ENCODE results near the gene TIA1. TPM values are rescaled to one million over a fixed set of nuclear protein-coding genes. Genes with fewer than 3 reads are reported as not detected.
A peak's percentile ranks its signal among the peaks of the same experiment; 100 is the strongest.
"Not testable (repeated sequence)": the region's sequence is repeated elsewhere in the genome, so short reads cannot be mapped to it uniquely, and the experiment has no call there.

TIA1 gene
- total RNA-seq, 2 experiments from 2014 or later, result 133 to 146 TPM

GRCh38 chr2:70247364-70248180 lies 856 bp downstream of the TIA1 start:
- Mint-ChIP-seq H3K9me3 (no peaks in the 10 kb centered on the region), H3K4me3 (peak overlapping the region; percentile 86), H3K36me3 (ENCODE audit: low read depth) (peaks cover 23% of the 10 kb centered on the region), H3K27me3 (no peaks in the 10 kb centered on the region), H3K4me1 (peaks cover 39% of the 10 kb centered on the region), H3K27ac (peak overlapping the region; percentile 96)
- CTCF ChIA-PET, result interaction anchor here (1.0 to 1.6 kb wide), 2 partner anchors 18 to 31 kb away, joined by 3 to 4 read pairs; no protein-coding TSS in a partner anchor
- no peak for DNase-seq
- POLR2A ChIA-PET, result interaction anchor here (1.2 to 1.4 kb wide), 2 partner anchors 54 to 57 kb away, joined by 3 read pairs; partner anchors contain the start of genes C2orf42 and FAM136A

GRCh38 chr2:70243806-70244584 lies 4.4 kb downstream of the TIA1 start:
- H3K27ac Mint-ChIP-seq, result no peak overlapping the region
- ChIA-PET CTCF (interaction anchor here (0.6 to 1.6 kb wide), 3 partner anchors 21 to 332 kb away, joined by 3 to 4 read pairs (median 3); no protein-coding TSS in a partner anchor), POLR2A (interaction anchor here (0.9 kb wide), 1 partner anchor 53 kb away, joined by 3 read pairs; the partner anchor contains the start of gene C2orf42)
- no peaks in the 10 kb centered on the region for H3K27me3 Mint-ChIP-seq
- no peak for DNase-seq
- H3K4me3 Mint-ChIP-seq, result no peak overlapping the region
- H3K9me3 Mint-ChIP-seq, result no peaks in the 10 kb centered on the region
- H3K36me3 Mint-ChIP-seq (ENCODE audit: low read depth), result peaks cover 39% of the 10 kb centered on the region
- H3K4me1 Mint-ChIP-seq, result peaks cover 49% of the 10 kb centered on the region

DNA sequence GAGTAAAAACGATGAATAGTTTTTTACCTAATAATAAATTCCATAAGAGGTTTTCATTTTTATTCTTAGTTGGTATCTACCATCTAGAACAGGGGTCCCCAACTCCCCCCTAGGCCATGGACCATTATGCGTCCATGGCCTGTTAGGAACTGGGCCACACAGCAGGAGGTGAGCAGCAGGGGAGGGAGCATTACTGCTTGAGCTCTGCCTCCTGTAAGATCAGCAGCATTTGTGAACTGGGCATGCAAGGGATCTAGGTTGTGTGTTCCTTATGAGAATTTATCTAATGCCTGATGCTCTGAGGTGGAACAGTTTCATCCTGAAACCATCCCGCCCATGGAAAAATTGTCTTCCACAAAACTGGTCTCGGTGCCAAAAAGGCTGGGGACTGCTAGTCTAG lies 5.9 kb downstream of the TIA1 start:
- no peak for DNase-seq
- H3K27me3 Mint-ChIP-seq, result no peaks in the 10 kb centered on the region
- ChIA-PET POLR2A (no interaction called here), CTCF (interaction anchor here (1.5 to 1.6 kb wide), 2 partner anchors 329 to 331 kb away, joined by 3 to 4 read pairs; no protein-coding TSS in a partner anchor)
- peaks cover 49% of the 10 kb centered on the region for H3K4me1 Mint-ChIP-seq
- peaks cover 42% of the 10 kb centered on the region for H3K36me3 Mint-ChIP-seq (ENCODE audit: low read depth)
- H3K27ac Mint-ChIP-seq, result peak overlapping the region; percentile 19
- no peaks in the 10 kb centered on the region for H3K9me3 Mint-ChIP-seq
- no peak overlapping the region for H3K4me3 Mint-ChIP-seq

- Mint-ChIP-seq H3K36me3 (ENCODE audit: low read depth) (peaks cover 39% of the 10 kb centered on the region), H3K4me3 (no peak overlapping the region), H3K27ac (peak overlapping the region; percentile 46), H3K9me3 (no peaks in the 10 kb centered on the region), H3K27me3 (no peaks in the 10 kb centered on the region), H3K4me1 (peaks cover 43% of the 10 kb centered on the region)
- no peak for DNase-seq
- ChIA-PET POLR2A (no interaction called here), CTCF (interaction anchor here (0.7 to 1.0 kb wide), 5 partner anchors 9 to 312 kb away, joined by 3 to 4 read pairs (median 3); partner anchors contain the start of gene PCYOX1)
Observed at GRCh38 chr2:70241340-70241739, 7.1 kb downstream of the TIA1 start.

GRCh38 chr2:70240599-70240998 lies 7.8 kb downstream of the TIA1 start:
- Mint-ChIP-seq H3K27me3 (no peaks in the 10 kb centered on the region), H3K9me3 (no peaks in the 10 kb centered on the region), H3K4me1 (peaks cover 37% of the 10 kb centered on the region), H3K4me3 (no peak overlapping the region), H3K36me3 (ENCODE audit: low read depth) (peaks cover 34% of the 10 kb centered on the region), H3K27ac (no peak overlapping the region)
- no peak for DNase-seq
- CTCF ChIA-PET, result interaction anchor here (1.0 to 1.6 kb wide), 3 partner anchors 9 to 326 kb away, joined by 3 to 4 read pairs (median 3); partner anchors contain the start of gene MXD1
- POLR2A ChIA-PET, result no interaction called here

DNA sequence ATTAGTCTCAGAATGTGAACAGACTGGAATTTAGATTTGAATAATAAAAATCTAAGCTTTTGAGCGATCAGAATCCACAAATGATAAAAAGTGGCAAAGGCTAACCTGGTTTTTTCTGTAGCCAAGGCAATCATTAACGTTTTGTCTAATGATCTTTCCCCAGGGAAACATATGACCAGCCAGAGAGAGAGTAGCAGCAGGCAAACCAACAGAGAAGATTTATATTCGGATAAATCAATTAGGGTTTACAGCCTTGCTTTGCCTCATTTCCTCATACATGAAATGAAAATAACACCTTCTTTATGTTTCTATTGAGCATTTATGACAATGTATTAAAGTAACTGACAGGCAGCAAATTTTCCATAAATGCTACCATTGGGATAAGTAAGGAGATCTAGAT lies 14.5 kb downstream of the TIA1 start:
- ChIA-PET CTCF (interaction anchor here (0.8 to 1.4 kb wide), 2 partner anchors 12 to 13 kb away, joined by 3 to 5 read pairs; no protein-coding TSS in a partner anchor), POLR2A (no interaction called here)
- Mint-ChIP-seq H3K4me3 (no peak overlapping the region), H3K4me1 (no peaks in the 10 kb centered on the region), H3K27me3 (no peaks in the 10 kb centered on the region), H3K27ac (no peak overlapping the region), H3K9me3 (no peaks in the 10 kb centered on the region), H3K36me3 (ENCODE audit: low read depth) (peaks cover 40% of the 10 kb centered on the region)
- DNase-seq, result no peak

GRCh38 chr2:70226781-70227180 lies 21.6 kb downstream of the TIA1 start:
- H3K9me3 Mint-ChIP-seq, result no peaks in the 10 kb centered on the region
- no peak overlapping the region for H3K4me3 Mint-ChIP-seq
- H3K27me3 Mint-ChIP-seq, result no peaks in the 10 kb centered on the region
- no peak for DNase-seq
- H3K27ac Mint-ChIP-seq, result no peak overlapping the region
- ChIA-PET POLR2A (no interaction called here), CTCF (interaction anchor here (1.1 to 1.8 kb wide), 4 partner anchors 10 to 315 kb away, joined by 3 to 4 read pairs (median 3); no protein-coding TSS in a partner anchor)
- H3K4me1 Mint-ChIP-seq, result peaks cover 9% of the 10 kb centered on the region
- H3K36me3 Mint-ChIP-seq (ENCODE audit: low read depth), result peaks cover 58% of the 10 kb centered on the region

- ChIA-PET POLR2A (interaction anchor here (0.6 kb wide), 1 partner anchor 70 kb away, joined by 3 read pairs; the partner anchor contains the start of gene SNRPG), CTCF (interaction anchor here (0.7 kb wide), 2 partner anchors 21 to 1652 kb away, joined by 3 read pairs; no protein-coding TSS in a partner anchor)
- peaks cover 57% of the 10 kb centered on the region for H3K36me3 Mint-ChIP-seq (ENCODE audit: low read depth)
- H3K27me3 Mint-ChIP-seq, DNase-seq, H3K9me3 Mint-ChIP-seq, H3K27ac Mint-ChIP-seq, H3K4me3 Mint-ChIP-seq: not testable (repeated sequence)
- H3K4me1 Mint-ChIP-seq, result peaks cover 19% of the 10 kb centered on the region
Observed at GRCh38 chr2:70223305-70223704, 25.1 kb downstream of the TIA1 start.

GRCh38 chr2:70214953-70215549 lies 33.4 kb downstream of the TIA1 start:
- no peak for DNase-seq
- H3K27me3 Mint-ChIP-seq, result no peaks in the 10 kb centered on the region
- POLR2A ChIA-PET, result no interaction called here
- H3K27ac Mint-ChIP-seq, result no peak overlapping the region
- H3K36me3 Mint-ChIP-seq (ENCODE audit: low read depth), result peaks cover 57% of the 10 kb centered on the region
- no peaks in the 10 kb centered on the region for H3K9me3 Mint-ChIP-seq
- H3K4me1 Mint-ChIP-seq, result peaks cover 24% of the 10 kb centered on the region
- CTCF ChIA-PET, result interaction anchor here (0.6 to 0.9 kb wide), 3 partner anchors 25 to 186 kb away, joined by 3 read pairs; no protein-coding TSS in a partner anchor
- H3K4me3 Mint-ChIP-seq, result no peak overlapping the region

- Mint-ChIP-seq H3K27ac (no peak overlapping the region), H3K4me3 (no peak overlapping the region), H3K36me3 (ENCODE audit: low read depth) (peaks cover 55% of the 10 kb centered on the region), H3K9me3 (no peaks in the 10 kb centered on the region), H3K27me3 (no peaks in the 10 kb centered on the region), H3K4me1 (peaks cover 24% of the 10 kb centered on the region)
- ChIA-PET CTCF (interaction anchor here (0.5 to 0.9 kb wide), 3 partner anchors 25 to 41 kb away, joined by 3 read pairs; no protein-coding TSS in a partner anchor), POLR2A (no interaction called here)
- DNase-seq, result no peak
Observed at GRCh38 chr2:70214365-70214764, 34.1 kb downstream of the TIA1 start.

DNA sequence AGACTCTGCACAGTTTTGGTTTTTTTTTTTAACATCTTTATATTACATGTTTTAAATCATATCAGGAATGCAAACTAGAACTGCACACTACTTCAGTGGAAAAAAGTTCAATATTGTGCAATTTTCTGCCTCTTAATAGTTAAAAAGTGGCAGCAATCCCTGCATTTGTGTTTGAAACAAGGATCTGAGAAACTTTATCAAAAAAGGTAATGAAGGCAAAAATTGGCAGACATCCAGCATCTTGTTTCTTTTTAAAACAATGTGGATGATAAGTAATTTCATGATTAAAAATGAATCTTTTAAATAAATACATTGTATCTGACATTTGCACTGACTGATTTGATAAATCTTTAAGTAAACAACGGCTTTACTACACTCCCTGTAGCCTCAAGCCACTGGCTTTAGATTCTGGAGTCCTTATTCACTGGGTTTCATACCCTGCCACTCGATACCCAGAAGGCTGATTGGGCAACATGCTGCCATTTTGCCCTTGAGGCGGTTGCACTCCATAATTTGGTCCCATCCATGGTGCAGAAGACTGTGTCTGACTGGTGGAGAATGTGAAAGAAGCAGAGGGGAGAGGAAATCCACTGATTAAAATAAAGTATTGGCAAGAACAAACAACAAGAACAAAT lies 36.0 kb downstream of the TIA1 start:
- H3K27me3 Mint-ChIP-seq, result no peaks in the 10 kb centered on the region
- H3K27ac Mint-ChIP-seq, result no peak overlapping the region
- ChIA-PET CTCF (interaction anchor here (0.8 kb wide), 1 partner anchor 29 kb away, joined by 3 read pairs; no protein-coding TSS in a partner anchor), POLR2A (no interaction called here)
- H3K9me3 Mint-ChIP-seq, result no peaks in the 10 kb centered on the region
- peaks cover 13% of the 10 kb centered on the region for H3K4me1 Mint-ChIP-seq
- H3K36me3 Mint-ChIP-seq (ENCODE audit: low read depth), result peaks cover 37% of the 10 kb centered on the region
- DNase-seq, result no peak
- H3K4me3 Mint-ChIP-seq, result no peak overlapping the region

DNA sequence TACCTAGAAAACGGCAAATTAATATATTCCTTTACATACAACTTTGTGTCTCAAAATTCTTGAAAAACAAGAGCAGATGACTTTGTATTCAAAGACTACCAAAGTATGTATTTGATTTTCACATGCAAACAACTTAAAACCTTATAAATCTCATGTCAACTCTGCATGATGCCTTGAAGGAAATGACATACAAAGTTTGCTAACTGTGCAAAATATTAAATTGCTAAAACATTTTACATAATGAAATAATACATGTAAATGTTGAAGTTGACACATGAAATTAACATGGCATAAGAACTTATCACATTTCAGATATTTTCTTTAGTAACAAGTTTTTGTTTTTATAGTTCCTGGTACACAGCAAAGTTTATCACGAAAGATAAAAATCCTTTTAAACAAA lies 36.8 kb downstream of the TIA1 start:
- peaks cover 13% of the 10 kb centered on the region for H3K4me1 Mint-ChIP-seq
- CTCF ChIA-PET, result interaction anchor here (1.0 kb wide), 1 partner anchor 15 kb away, joined by 3 read pairs; no protein-coding TSS in a partner anchor
- H3K27me3 Mint-ChIP-seq, result no peaks in the 10 kb centered on the region
- POLR2A ChIA-PET, result no interaction called here
- no peak overlapping the region for H3K27ac Mint-ChIP-seq
- H3K9me3 Mint-ChIP-seq, result no peaks in the 10 kb centered on the region
- no peak for DNase-seq
- peaks cover 34% of the 10 kb centered on the region for H3K36me3 Mint-ChIP-seq (ENCODE audit: low read depth)
- H3K4me3 Mint-ChIP-seq, result no peak overlapping the region

All from activated CD4-positive, alpha-beta T cell treated with anti-CD3 and anti-CD28 coated beads, Interleukin-2, amount 10 ng/mL, durations not matched to agents 7 days and 5 days (primary cell).